GM19397 (cell line): ENCODE data around the gene LTBP2.
A peak's percentile ranks its signal among the peaks of the same experiment; 100 is the strongest.

Experiments
- ATAC-seq: cut with Tn5 transposase; IDR thresholded peaks from one replicate; pipeline ENCODE4 v1.9.1; 2021; ENCODE audit warnings: mild to moderate bottlenecking, moderate library complexity; ENCODE audit not compliant: unreplicated experiment

Gene LTBP2

GRCh38 chr14:74611650-74612349 lies at the start of gene LTBP2:
TSS of gene LTBP2 (minus strand) at chr14:74612237. CDS start at chr14:74611944, 293 bp downstream.
- peak; percentile 17 for ATAC-seq

GRCh38 chr14:74660863-74661262 lies 48.8 kb upstream of the LTBP2 start:
- ATAC-seq, result no peak

- ATAC-seq, result no peak
These were observed 48.1 kb upstream of the LTBP2 start for GRCh38 chr14:74660167-74660566.

GRCh38 chr14:74658535-74659131 lies 46.6 kb upstream of the LTBP2 start:
- no peak for ATAC-seq

GRCh38 chr14:74656964-74657363 lies 44.9 kb upstream of the LTBP2 start:
- no peak for ATAC-seq

GRCh38 chr14:74655599-74656395 lies 43.8 kb upstream of the LTBP2 start:
- ATAC-seq, result no peak

- no peak for ATAC-seq
These were observed 42.9 kb upstream of the LTBP2 start for GRCh38 chr14:74654931-74655330.

- no peak for ATAC-seq
These were observed 41.5 kb upstream of the LTBP2 start for GRCh38 chr14:74653386-74654138.

GRCh38 chr14:74652541-74652940 lies 40.5 kb upstream of the LTBP2 start:
- ATAC-seq, result no peak

- ATAC-seq, result no peak
These were observed 39.1 kb upstream of the LTBP2 start for GRCh38 chr14:74650927-74651686.

- no peak for ATAC-seq
These were observed 37.6 kb upstream of the LTBP2 start for GRCh38 chr14:74649673-74650072.

GRCh38 chr14:74649167-74649566 lies 37.1 kb upstream of the LTBP2 start:
- no peak for ATAC-seq

GRCh38 chr14:74648601-74649000 lies 36.6 kb upstream of the LTBP2 start:
- no peak for ATAC-seq

GRCh38 chr14:74647678-74648461 lies 35.8 kb upstream of the LTBP2 start:
- ATAC-seq, result no peak

- no peak for ATAC-seq
These were observed 35.1 kb upstream of the LTBP2 start for GRCh38 chr14:74647061-74647677.

- ATAC-seq, result no peak
These were observed 33.9 kb upstream of the LTBP2 start for GRCh38 chr14:74645756-74646470.

- no peak for ATAC-seq
These were observed 33.2 kb upstream of the LTBP2 start for GRCh38 chr14:74645244-74645643.

GRCh38 chr14:74641601-74642391 lies 29.8 kb upstream of the LTBP2 start:
- no peak for ATAC-seq
